Osteocyte (in vitro differentiated cells): ENCODE measurements around the gene UBD. TPM values are rescaled to one million over a fixed set of nuclear protein-coding genes. Genes with fewer than 3 reads are reported as not detected.

Experiments used
- DNase-seq: peaks from one replicate; pipeline ENCODE4 v3.0.0; 2021; ENCODE audit warnings: mixed read lengths; ENCODE audit not compliant: unreplicated experiment; ENCODE audit errors: extremely low spot score
- H3K27ac Mint-ChIP-seq: one replicate; pipeline ENCODE4 v1.8.0; 2021; ENCODE audit warnings: mild to moderate bottlenecking, mixed read lengths; ENCODE audit not compliant: unreplicated experiment
- H3K27me3 Mint-ChIP-seq: one replicate; pipeline ENCODE4 v1.8.0; 2021; ENCODE audit warnings: mixed read lengths; ENCODE audit not compliant: unreplicated experiment
- H3K36me3 Mint-ChIP-seq: one replicate; pipeline ENCODE4 v1.8.0; 2021; ENCODE audit warnings: mixed read lengths; ENCODE audit not compliant: unreplicated experiment
- H3K4me1 Mint-ChIP-seq: one replicate; pipeline ENCODE4 v1.8.0; 2021; ENCODE audit warnings: mixed read lengths; ENCODE audit not compliant: unreplicated experiment
- H3K4me3 Mint-ChIP-seq: one replicate; pipeline ENCODE4 v1.8.0; 2021; ENCODE audit warnings: mild to moderate bottlenecking, moderate library complexity, mixed read lengths; ENCODE audit not compliant: unreplicated experiment
- H3K9me3 Mint-ChIP-seq: one replicate; pipeline ENCODE4 v1.8.0; 2021; ENCODE audit warnings: mixed read lengths; ENCODE audit not compliant: unreplicated experiment
- total RNA-seq: library from RNA; stranded (reverse); gene quantifications from 2 replicates; pipeline ENCODE4 v1.2.1, GENCODE V29; 2021
- TF ChIP-seq, protein P1 (sequence below): fragments of 200-600 bp; sonication (generic); IDR thresholded peaks from 2 replicates; pipeline ENCODE4 v1.5.0; 2021; ENCODE audit warnings: antibody characterized with exemption, mild to moderate bottlenecking, moderate library complexity

Gene UBD
- total RNA-seq, 1 donor from 2014 or later, result not detected

DNA sequence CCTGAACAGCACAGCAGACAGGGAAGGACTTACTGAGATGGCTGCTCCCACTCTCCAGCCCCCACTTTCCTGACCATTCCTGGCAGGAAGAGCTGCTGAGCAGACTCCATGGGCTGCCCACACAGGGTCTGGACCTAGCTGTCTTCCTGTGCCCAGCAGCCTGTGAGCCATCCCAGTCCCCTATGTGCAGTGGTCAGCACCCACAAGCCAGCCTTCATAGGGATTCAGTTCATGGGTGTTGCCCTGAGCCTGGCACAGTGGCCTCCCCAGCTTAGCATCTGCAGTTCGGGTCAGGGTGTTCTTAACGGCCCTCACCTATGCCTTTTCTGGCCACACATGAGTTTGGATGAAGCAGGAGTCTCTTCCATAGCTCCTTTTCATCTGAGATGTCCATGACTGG lies 32.0 kb downstream of the UBD start:
- TF ChIP-seq, protein P1, sequence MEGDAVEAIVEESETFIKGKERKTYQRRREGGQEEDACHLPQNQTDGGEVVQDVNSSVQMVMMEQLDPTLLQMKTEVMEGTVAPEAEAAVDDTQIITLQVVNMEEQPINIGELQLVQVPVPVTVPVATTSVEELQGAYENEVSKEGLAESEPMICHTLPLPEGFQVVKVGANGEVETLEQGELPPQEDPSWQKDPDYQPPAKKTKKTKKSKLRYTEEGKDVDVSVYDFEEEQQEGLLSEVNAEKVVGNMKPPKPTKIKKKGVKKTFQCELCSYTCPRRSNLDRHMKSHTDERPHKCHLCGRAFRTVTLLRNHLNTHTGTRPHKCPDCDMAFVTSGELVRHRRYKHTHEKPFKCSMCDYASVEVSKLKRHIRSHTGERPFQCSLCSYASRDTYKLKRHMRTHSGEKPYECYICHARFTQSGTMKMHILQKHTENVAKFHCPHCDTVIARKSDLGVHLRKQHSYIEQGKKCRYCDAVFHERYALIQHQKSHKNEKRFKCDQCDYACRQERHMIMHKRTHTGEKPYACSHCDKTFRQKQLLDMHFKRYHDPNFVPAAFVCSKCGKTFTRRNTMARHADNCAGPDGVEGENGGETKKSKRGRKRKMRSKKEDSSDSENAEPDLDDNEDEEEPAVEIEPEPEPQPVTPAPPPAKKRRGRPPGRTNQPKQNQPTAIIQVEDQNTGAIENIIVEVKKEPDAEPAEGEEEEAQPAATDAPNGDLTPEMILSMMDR, result no peak
- H3K27me3 Mint-ChIP-seq, result peaks cover 6% of the 10 kb centered on the region
- peaks cover 4% of the 10 kb centered on the region for H3K9me3 Mint-ChIP-seq
- H3K27ac Mint-ChIP-seq, result no peak overlapping the region
- no peak for DNase-seq
- H3K4me3 Mint-ChIP-seq, result no peak overlapping the region
- no peaks in the 10 kb centered on the region for H3K36me3 Mint-ChIP-seq
- H3K4me1 Mint-ChIP-seq, result no peaks in the 10 kb centered on the region

DNA sequence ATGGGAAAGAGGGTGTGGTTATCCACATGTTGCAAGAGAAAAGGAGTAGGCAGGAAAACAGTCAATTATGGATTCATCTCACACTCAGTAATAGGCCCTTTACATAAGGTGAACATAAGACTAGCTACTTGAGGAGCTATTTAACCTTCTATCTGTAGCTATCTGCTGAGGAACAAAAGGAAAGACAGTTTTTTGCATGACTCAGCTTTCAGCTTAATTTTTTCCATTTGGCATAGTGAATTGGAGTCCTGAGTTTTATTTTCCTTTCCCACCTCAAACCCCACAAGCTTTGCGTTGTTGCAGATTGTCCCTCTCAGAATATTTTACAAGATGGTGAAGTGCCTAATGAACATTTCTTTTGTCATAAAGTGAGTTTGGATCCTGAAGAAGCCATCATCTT lies 32.4 kb downstream of the UBD start:
- no peaks in the 10 kb centered on the region for H3K36me3 Mint-ChIP-seq
- peaks cover 4% of the 10 kb centered on the region for H3K9me3 Mint-ChIP-seq
- peaks cover 6% of the 10 kb centered on the region for H3K27me3 Mint-ChIP-seq
- DNase-seq, result no peak
- H3K4me1 Mint-ChIP-seq, result no peaks in the 10 kb centered on the region
- no peak overlapping the region for H3K27ac Mint-ChIP-seq
- H3K4me3 Mint-ChIP-seq, result no peak overlapping the region
- TF ChIP-seq, protein P1, result no peak

DNA sequence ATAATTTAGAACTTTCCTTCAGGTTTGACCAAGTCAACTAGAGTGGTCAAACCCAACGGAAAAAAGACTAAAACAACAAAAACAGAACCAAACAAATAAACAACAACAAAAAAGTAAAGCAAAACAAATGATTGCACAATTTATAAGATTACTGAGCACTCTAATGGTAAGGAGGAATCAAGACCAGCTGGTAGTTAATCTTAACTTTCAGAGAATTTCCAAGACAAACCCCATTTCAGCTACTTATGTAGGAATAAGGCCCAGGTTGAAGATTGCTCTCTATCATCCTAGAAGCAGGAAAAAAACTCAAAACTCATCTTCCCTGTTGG lies 34.3 kb downstream of the UBD start:
- peaks cover 4% of the 10 kb centered on the region for H3K9me3 Mint-ChIP-seq

DNA sequence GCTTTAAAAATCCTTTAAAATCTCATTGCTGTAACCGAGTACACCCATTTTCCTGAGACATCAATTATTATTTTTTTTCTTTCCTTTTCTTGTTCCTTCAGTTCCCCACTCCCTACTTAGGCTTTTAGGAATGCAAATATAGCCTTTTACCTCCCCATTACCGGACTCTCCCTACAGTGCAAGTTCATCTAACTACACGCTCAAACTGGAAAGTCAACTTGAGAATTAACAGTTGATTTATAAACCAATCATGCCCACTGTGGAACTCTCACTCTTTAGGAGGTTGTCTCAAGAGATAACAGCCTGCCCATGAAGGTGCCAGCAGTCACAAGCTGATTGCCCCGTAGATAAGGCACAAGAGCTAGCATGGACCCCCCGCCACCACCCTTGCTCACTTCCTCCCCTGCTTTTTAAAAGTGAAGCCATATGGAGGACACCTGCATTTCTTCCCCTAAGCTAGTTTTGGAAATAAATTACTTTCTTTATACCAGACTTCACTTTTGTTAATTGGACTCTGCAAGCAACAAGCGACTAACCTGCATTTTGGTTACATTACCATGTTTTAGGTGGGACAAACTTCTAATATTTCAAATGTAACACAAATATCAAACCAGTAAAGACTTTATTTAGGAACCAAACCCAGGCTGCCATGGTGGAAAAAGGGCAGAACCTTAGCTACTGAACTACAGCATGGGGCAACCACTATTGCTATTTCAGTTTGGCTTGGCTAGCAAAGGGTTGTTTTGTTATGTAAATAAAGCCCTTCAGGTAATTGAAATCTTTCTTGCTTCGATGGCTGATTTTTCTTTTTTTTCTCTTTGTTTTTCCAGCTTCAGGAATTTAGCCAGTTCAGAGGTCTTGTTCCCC lies 34.9 kb downstream of the UBD start:
- H3K4me3 Mint-ChIP-seq, result no peak overlapping the region
- TF ChIP-seq, protein P1, result no peak
- H3K27ac Mint-ChIP-seq, result no peak overlapping the region
- H3K36me3 Mint-ChIP-seq, result no peaks in the 10 kb centered on the region
- H3K9me3 Mint-ChIP-seq, result peaks cover 4% of the 10 kb centered on the region
- no peaks in the 10 kb centered on the region for H3K4me1 Mint-ChIP-seq
- H3K27me3 Mint-ChIP-seq, result peaks cover 6% of the 10 kb centered on the region
- DNase-seq, result peak; percentile 40

More for the DNA sequence above, 34.3 kb downstream of the UBD start:
- H3K4me3 Mint-ChIP-seq, result no peak overlapping the region
- peaks cover 6% of the 10 kb centered on the region for H3K27me3 Mint-ChIP-seq
- H3K27ac Mint-ChIP-seq, result no peak overlapping the region
- H3K36me3 Mint-ChIP-seq, result no peaks in the 10 kb centered on the region
- DNase-seq, result no peak
- TF ChIP-seq, protein P1, result no peak
- no peaks in the 10 kb centered on the region for H3K4me1 Mint-ChIP-seq

DNA sequence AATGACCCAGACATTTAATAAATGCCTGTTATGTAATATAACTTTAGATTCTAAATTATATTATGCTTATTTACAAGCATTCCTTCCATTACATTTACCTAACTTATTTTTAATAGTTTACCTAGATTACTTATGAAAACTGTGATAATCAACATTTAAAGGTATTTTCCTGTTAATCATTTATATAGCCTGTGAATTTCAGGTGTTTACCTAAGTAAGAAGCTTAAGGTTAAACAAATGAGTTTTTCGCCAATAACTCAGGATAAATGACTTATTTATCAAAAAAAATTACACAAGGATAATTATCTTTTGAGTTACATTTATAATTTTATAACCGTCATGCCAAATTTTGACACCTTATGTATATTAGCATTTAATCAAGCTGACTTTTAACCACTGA lies 35.5 kb downstream of the UBD start:
- H3K4me3 Mint-ChIP-seq, result no peak overlapping the region
- peaks cover 4% of the 10 kb centered on the region for H3K9me3 Mint-ChIP-seq
- no peak for DNase-seq
- TF ChIP-seq, protein P1, result no peak
- H3K27ac Mint-ChIP-seq, result no peak overlapping the region
- H3K4me1 Mint-ChIP-seq, result no peaks in the 10 kb centered on the region
- H3K27me3 Mint-ChIP-seq, result peaks cover 6% of the 10 kb centered on the region
- no peaks in the 10 kb centered on the region for H3K36me3 Mint-ChIP-seq
